Measurements from ENCODE around the gene PPP1R9B.

DNA sequence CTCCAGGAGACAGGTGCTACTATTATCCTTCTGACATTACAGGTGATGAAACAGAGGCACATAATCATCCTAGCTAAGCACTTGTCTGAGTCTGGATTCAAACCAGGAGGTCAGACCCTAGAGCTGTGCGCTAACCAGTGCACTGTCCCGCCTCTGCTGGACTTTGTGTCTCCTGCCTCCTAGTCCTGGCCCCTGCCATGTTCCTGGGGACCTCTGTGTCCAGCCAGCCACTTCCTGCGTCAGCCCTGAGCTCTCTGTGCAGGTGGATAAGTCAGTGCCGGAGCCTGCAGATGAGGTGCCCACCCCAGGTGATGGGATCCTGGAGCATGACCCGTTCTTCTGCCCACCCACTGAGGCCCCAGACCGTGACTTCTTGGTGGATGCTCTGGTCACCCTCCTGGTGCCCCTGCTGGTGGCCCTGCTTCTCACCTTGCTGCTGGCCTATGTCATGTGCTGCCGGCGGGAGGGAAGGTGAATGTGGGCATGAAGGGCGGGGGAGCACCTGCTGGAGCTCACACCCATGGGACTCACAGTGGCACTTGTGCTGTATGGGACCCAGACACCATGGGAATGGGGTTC is 19.5 kb upstream of the PPP1R9B start:
- TF ChIP-seq, protein P1, sequence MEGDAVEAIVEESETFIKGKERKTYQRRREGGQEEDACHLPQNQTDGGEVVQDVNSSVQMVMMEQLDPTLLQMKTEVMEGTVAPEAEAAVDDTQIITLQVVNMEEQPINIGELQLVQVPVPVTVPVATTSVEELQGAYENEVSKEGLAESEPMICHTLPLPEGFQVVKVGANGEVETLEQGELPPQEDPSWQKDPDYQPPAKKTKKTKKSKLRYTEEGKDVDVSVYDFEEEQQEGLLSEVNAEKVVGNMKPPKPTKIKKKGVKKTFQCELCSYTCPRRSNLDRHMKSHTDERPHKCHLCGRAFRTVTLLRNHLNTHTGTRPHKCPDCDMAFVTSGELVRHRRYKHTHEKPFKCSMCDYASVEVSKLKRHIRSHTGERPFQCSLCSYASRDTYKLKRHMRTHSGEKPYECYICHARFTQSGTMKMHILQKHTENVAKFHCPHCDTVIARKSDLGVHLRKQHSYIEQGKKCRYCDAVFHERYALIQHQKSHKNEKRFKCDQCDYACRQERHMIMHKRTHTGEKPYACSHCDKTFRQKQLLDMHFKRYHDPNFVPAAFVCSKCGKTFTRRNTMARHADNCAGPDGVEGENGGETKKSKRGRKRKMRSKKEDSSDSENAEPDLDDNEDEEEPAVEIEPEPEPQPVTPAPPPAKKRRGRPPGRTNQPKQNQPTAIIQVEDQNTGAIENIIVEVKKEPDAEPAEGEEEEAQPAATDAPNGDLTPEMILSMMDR (IDR thresholded peaks at IDR 0.05) = no peak
- no peak for TF ChIP-seq POLR2A (IDR thresholded peaks at IDR 0.05)
